GM18505 (cell line): ENCODE measurements around the gene CTSK.
"Not testable (repeated sequence)": the region's sequence is repeated elsewhere in the genome, so short reads cannot be mapped to it uniquely, and the experiment has no call there.

Experiments
- ATAC-seq: cut with Tn5 transposase; IDR thresholded peaks from one replicate; pipeline ENCODE4 v1.9.1; 2021; ENCODE audit not compliant: unreplicated experiment
- POLR2A ChIP-seq: IDR thresholded peaks from 4 replicates; pipeline ENCODE4 v1.6.1; 2011; ENCODE audit warnings: borderline replicate concordance; ENCODE audit not compliant: insufficient read depth, insufficient read length; ENCODE audit errors: extremely low read depth

CTSK gene

GRCh38 chr1:150820730-150821512 lies 12.9 kb upstream of the CTSK start:
- TF ChIP-seq POLR2A, result no peak
- ATAC-seq, result no peak

GRCh38 chr1:150815871-150816270 lies 7.8 kb upstream of the CTSK start:
- ATAC-seq, result no peak
- no peak for TF ChIP-seq POLR2A

GRCh38 chr1:150813028-150813707 lies 5.1 kb upstream of the CTSK start:
- no peak for ATAC-seq
- no peak for TF ChIP-seq POLR2A

DNA sequence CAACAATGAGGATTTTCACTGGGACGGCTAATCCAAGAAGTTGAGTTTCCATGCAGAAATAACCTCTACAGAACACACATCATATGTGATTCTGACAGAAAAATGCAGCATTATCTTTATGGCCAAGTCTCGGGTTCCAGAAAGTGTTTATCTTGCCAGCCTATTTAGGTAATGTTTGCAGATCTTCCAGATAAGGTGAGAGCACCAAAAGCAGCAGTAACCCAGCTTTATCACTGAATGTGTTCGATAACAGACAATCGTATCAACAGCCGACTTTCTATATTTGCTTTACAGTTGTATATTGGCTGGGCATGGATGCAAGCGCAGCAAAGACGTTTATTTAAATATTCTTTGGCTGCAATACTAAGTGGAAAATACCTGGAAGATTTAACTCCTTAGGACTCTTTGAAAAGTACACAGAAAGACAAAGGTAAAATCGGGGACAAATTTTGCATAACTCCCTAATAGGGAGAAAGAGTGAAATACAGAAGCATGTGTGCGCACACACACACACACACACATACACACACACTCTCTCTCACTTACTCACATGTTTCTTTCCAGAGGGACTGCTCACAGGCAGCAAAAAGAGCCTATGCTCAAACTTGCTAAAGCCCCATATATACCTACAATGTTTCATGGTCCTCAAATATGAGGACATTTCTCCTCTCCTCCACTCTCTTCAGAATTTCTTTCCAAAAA lies 3.0 kb upstream of the CTSK start:
- no peak for ATAC-seq
- TF ChIP-seq POLR2A, result no peak

DNA sequence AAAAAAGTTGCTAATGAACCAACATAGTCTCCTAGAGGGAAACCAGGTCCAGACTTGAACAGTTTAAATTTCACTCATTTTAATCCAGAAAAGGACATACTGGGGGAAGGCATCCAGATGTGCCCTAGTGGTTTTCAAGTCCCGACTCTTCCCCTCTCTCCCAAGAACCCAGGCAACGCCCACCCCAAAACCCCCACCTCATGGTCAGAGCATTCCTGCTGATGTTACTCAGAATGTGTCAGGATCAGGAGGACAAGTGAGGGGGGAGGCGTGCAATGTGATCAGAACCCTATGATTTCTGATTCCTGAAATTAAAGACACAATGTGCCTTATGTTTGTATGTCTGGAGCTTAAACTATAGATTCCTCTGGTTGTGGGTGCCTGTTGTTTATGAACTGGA lies 1.6 kb upstream of the CTSK start:
- TF ChIP-seq POLR2A, result no peak

DNA sequence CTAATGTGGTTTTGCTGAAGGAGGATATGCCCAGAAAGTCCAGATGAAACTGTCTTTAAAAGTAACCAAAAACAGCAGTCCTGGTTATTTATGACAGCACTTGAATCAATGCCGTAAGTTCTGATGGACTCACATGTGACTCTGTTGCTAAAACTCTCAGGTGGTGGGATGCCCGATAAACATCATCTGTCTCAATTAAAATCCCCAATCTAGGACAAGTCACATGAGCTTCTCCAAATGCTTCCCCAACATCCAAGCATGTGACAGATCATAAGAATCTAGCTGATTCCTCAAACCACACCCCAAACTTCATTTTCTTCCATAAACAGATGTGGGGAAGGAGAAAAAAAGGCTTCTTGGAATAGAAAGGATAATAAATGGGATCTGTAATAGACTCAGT lies 786 bp upstream of the CTSK start:
- no peak for ATAC-seq
- no peak for TF ChIP-seq POLR2A

More for the DNA sequence above, 1.6 kb upstream of the CTSK start:
- ATAC-seq, result no peak

DNA sequence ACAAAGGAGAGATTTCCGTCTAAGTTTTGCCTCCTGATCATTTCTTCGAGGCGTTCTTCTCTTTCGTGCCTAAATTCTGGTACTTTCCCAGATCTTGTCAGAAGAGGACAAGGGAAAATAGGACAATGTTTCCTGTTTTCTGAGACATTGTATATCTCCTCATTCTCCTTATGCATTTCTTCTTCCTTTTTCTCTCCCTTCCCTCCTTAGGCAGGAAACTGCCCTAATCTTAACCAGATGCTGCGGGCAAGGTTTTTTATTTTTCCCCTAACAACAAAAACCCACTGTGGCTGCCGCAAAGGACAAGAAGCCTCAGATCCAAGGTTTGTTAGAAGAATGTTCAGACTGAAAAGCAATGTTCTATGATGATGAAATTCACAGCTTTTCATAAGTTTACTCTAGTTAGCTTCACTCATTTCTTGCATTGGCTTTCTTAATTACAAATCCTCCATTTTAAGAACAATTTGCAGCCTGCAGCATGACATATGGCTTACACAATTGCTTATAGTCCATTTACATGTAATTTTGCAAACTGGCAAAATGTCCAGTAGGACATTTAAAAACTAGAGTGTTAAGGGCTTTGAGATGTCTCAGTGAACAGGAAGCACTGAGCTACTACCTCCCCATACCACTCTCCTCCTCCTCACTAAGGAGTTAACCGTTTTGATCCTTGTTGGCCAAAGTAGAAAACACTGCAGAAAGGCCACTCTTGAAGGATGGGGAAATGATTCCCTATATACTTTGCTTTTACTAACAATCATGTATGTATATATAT lies 624 bp downstream of the CTSK start:
- ATAC-seq, result no peak
- no peak for TF ChIP-seq POLR2A

GRCh38 chr1:150805899-150806298 lies 2.2 kb downstream of the CTSK start:
- no peak for TF ChIP-seq POLR2A
- ATAC-seq, result no peak

- ATAC-seq, result no peak
- no peak for TF ChIP-seq POLR2A
These were observed 3.4 kb downstream of the CTSK start for GRCh38 chr1:150804671-150805070.

- ATAC-seq, result no peak
- TF ChIP-seq POLR2A, result no peak
These were observed 9.0 kb downstream of the CTSK start for GRCh38 chr1:150799089-150799488.

DNA sequence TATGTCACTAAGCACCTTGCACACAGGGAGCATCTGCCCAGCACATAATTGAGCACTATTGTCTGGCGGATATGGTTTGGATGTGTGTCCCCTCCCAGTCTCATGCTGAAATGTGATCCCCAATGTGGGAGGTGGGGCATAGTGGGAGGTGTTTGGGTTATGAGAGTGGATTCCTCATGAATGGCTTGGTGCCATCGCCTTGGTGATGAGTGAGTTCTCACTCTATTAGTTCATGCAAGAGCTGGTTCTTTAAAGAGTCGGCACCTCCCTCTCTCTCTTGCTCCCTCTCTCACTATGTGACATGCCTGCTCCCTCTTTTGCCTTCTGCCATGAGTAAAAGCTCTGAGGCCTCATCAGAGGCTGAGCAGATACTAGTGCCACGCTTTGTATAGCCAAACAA lies 9.5 kb downstream of the CTSK start:
- ATAC-seq, result no peak
- TF ChIP-seq POLR2A, result no peak

DNA sequence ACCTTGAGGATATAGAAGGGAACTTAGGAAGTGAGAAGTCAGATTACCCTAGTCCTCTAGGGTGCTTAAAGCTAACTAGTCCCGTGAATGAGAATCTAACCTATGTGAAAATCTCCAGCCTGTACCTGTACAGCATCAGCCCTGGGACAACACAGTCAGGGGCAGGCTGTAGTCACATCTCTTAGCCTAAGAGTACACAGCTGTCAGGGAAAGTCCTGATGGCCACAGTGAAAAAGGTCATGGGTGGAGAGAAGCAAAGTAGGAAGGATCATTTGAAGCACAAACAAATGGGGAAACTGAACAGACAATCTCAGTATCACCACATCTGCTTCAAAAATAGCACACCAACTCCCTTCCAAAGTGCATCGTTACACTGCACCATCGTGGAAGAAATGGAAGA lies 11.7 kb downstream of the CTSK start:
- ATAC-seq, result no peak
- no peak for TF ChIP-seq POLR2A

- not testable (repeated sequence) for ATAC-seq
These were observed 14.3 kb downstream of the CTSK start for GRCh38 chr1:150793778-150794177.

GRCh38 chr1:150793221-150793620 lies 14.8 kb downstream of the CTSK start:
- TF ChIP-seq POLR2A, result no peak
- no peak for ATAC-seq

- ATAC-seq, result no peak
- no peak for TF ChIP-seq POLR2A
These were observed 16.5 kb downstream of the CTSK start for GRCh38 chr1:150791585-150791984.
